Measurements from ENCODE around the gene IGSF5. TPM values are rescaled to one million over a fixed set of nuclear protein-coding genes. Genes with fewer than 3 reads are reported as not detected.
"Not testable (repeated sequence)": the region's sequence is repeated elsewhere in the genome, so short reads cannot be mapped to it uniquely, and the experiment has no call there.

Gene IGSF5
- total RNA-seq, 2 donors from 2014 or later = 1.7 TPM; not detected in 1

DNA sequence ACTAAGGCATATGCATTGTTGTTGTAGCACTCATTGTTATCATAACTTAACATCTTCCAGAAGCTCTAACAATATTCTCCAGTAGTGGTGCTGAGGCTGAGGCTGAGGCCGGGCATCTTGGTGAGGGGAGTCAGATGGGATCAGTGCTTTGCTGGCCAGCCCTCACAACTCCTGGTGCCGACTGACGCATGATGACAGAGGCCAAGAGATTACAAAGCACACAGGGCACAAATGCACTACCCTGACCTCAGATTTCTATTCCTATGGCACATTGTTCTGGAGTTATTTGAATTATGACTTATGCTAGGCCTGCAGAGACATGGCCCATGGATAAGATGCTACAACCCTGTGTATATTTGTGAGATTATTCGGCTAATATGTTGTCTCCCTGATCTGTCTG, 8.3 kb upstream of the IGSF5 start:
- no peak overlapping the region for H3K27ac ChIP-seq
- no peak overlapping the region for H3K4me3 ChIP-seq
- H3K4me1 ChIP-seq (replicated peaks) = no peaks in the 10 kb centered on the region
- H3K36me3 ChIP-seq = no peaks in the 10 kb centered on the region
- H3K27me3 ChIP-seq (replicated peaks; ENCODE audit: insufficient read depth) = no peaks in the 10 kb centered on the region
- DNase-seq (ENCODE audit: low spot score) = no peak
- 85% methylated on average over 4 of the region's 4 CpGs for WGBS
- intact Hi-C loops (cut with DNase I) = no loop called here
- no peak for TF ChIP-seq POLR2AphosphoS5 (IDR thresholded peaks at IDR 0.05)
- TF ChIP-seq, protein P1, sequence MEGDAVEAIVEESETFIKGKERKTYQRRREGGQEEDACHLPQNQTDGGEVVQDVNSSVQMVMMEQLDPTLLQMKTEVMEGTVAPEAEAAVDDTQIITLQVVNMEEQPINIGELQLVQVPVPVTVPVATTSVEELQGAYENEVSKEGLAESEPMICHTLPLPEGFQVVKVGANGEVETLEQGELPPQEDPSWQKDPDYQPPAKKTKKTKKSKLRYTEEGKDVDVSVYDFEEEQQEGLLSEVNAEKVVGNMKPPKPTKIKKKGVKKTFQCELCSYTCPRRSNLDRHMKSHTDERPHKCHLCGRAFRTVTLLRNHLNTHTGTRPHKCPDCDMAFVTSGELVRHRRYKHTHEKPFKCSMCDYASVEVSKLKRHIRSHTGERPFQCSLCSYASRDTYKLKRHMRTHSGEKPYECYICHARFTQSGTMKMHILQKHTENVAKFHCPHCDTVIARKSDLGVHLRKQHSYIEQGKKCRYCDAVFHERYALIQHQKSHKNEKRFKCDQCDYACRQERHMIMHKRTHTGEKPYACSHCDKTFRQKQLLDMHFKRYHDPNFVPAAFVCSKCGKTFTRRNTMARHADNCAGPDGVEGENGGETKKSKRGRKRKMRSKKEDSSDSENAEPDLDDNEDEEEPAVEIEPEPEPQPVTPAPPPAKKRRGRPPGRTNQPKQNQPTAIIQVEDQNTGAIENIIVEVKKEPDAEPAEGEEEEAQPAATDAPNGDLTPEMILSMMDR (IDR thresholded peaks at IDR 0.05) = no peak
- no peak for TF ChIP-seq POLR2A (IDR thresholded peaks at IDR 0.05)
- no peaks in the 10 kb centered on the region for H3K9me3 ChIP-seq

DNA sequence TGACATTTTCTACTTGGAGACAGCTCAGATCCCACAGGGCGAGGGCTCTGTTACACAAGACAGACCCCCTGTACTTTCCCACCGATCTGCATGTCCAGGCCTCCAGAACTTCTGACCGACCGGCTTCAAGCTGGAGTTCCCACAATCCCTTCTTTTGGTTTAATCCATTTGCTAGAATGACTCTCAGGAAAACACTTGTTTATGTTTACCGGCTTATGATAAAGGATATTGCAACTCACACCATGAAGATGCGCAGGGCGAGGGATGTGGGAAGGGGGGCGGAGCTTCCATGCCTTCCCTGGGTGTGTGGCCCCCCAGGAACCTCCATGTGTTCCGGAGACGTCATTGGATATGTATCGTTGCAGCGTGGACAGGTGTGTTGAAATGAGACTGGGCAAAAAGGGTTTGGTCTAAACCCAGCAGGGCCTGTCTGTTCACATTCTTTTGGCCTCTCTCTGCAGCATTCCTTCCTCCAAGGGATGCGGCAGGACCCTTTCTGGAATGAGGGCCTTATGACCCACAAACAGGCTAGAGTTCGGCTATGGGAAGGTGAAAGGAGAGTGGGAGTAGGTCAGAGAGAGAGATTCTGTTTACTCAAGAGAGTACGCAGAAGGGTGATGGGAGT, 7.5 kb upstream of the IGSF5 start:
- WGBS = 67% methylated on average over 15 of the region's 15 CpGs
- DNase-seq (ENCODE audit: low spot score) = no peak
- H3K36me3 ChIP-seq = no peaks in the 10 kb centered on the region
- no peak overlapping the region for H3K4me3 ChIP-seq
- H3K4me1 ChIP-seq (replicated peaks) = no peaks in the 10 kb centered on the region
- TF ChIP-seq POLR2A (IDR thresholded peaks at IDR 0.05) (no peak), POLR2AphosphoS5 (IDR thresholded peaks at IDR 0.05) (no peak)
- TF ChIP-seq, protein P1 (IDR thresholded peaks at IDR 0.05) = no peak
- H3K9me3 ChIP-seq = no peaks in the 10 kb centered on the region
- H3K27ac ChIP-seq = no peak overlapping the region
- intact Hi-C loops (cut with DNase I) = no loop called here
- H3K27me3 ChIP-seq (replicated peaks; ENCODE audit: insufficient read depth) = no peaks in the 10 kb centered on the region

DNA sequence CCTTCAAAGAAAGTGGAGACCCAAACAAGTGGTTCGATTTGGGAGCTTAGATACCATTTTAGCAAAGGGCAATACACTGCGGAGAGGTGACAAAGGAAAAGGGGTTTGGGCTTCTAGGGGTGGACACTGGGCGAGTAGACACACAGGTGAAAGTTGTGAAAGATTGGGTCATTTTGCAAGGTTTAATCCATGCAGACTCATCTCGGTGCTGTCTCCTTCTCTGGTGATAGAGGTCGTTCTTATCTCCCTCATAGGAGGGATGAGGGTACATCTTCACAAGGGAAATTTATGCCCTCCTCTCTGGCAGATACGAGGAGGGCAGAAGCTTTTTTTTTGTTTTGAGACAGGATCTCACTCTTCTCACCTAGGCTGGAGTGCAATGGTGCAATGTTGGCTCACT, 6.4 kb upstream of the IGSF5 start:
- 93% methylated on average over 6 of the region's 6 CpGs for WGBS
- no peak for DNase-seq (ENCODE audit: low spot score)
- no peaks in the 10 kb centered on the region for H3K36me3 ChIP-seq
- intact Hi-C loops (cut with DNase I) = no loop called here
- no peak overlapping the region for H3K4me3 ChIP-seq
- H3K4me1 ChIP-seq (replicated peaks) = no peaks in the 10 kb centered on the region
- H3K27ac ChIP-seq = no peak overlapping the region
- no peaks in the 10 kb centered on the region for H3K9me3 ChIP-seq
- H3K27me3 ChIP-seq (replicated peaks; ENCODE audit: insufficient read depth) = no peaks in the 10 kb centered on the region
- TF ChIP-seq, protein P1 (IDR thresholded peaks at IDR 0.05) = no peak

DNA sequence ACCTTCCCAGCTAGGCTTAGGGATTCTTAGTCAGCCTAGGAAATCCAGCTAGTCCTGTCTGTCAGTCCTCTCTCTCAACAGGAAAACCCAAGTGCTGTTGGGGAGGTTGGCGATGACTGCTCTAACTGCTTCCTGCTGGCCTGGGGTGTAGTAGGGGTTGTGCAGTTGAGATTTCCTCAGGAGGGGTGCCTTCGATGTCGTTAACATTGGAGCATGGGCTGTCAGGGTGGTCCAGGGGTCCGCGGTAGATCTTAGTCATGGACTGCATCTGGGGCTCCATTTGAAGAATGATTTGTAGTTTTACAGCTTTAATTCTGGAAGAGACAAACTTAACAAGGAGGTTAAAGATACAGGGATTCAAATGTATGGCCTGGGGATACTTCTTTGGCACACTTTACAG, 5.5 kb upstream of the IGSF5 start:
- DNase-seq (ENCODE audit: low spot score); H3K4me3 ChIP-seq; H3K9me3 ChIP-seq; H3K36me3 ChIP-seq; intact Hi-C loops (cut with DNase I); H3K27ac ChIP-seq; H3K27me3 ChIP-seq (replicated peaks; ENCODE audit: insufficient read depth); H3K4me1 ChIP-seq (replicated peaks): not testable (repeated sequence)
- 98% methylated on average over 5 of the region's 5 CpGs for WGBS

DNA sequence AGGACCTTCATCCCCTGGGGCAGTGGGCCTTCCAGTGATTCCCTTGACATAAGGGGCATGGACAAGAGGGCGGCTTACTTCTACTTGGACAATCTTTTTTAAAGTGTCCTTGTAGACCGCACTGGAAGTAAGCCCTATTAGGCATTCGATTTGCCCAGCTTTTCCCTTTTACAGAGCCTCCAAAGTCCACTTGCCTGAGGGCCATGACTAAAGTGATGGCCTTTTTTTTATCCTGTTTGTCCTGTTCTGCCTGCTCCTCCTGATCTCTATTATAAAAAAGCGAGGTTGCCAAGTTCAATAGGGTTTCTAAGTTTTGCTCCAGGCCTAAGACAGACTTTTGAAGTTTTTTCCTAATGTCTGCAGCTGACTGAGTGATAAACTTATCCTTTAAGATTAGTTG, 2.4 kb upstream of the IGSF5 start:
- WGBS = 51% methylated on average over 4 of the region's 4 CpGs
- H3K27ac ChIP-seq; intact Hi-C loops (cut with DNase I): not testable (repeated sequence)

DNA sequence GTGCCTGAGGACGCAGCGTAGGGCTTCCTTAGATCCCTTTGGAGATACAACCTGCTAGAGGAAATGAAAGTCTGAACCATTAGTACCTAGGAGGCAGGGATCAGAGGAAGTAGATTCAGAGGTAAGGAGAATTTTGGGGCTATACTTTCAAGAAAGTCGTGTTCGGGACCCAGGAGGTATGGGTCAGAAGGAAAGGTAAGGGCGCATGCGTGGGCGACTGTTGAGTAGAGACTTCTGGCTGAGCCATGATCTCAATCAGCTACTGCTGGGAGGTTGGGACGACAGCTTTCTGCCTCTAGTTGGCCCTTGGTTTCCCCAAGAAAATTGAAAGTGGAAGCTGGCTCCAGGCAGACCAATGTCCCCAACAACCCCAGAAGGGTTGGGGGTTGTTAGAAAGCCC, 349 bp downstream of the IGSF5 start:
- intact Hi-C loops (cut with DNase I) = not testable (repeated sequence)
- 94% methylated on average over 8 of the region's 8 CpGs for WGBS

More for the DNA sequence above, 2.4 kb upstream of the IGSF5 start:
- H3K36me3 ChIP-seq; H3K9me3 ChIP-seq; H3K4me3 ChIP-seq; H3K4me1 ChIP-seq (replicated peaks); H3K27me3 ChIP-seq (replicated peaks; ENCODE audit: insufficient read depth): not testable (repeated sequence)
- peak; percentile 9 for DNase-seq (ENCODE audit: low spot score)

More for the DNA sequence above, 349 bp downstream of the IGSF5 start:
- not testable (repeated sequence) for H3K4me3 ChIP-seq; H3K27ac ChIP-seq; DNase-seq (ENCODE audit: low spot score); H3K9me3 ChIP-seq; H3K27me3 ChIP-seq (replicated peaks; ENCODE audit: insufficient read depth); H3K4me1 ChIP-seq (replicated peaks); H3K36me3 ChIP-seq
